Measurements from ENCODE around the gene CCDC33. TPM values are rescaled to one million over a fixed set of nuclear protein-coding genes. Genes with fewer than 3 reads are reported as not detected.

The CCDC33 gene
- total RNA-seq, 1 experiment from 2014 or later: not detected

DNA sequence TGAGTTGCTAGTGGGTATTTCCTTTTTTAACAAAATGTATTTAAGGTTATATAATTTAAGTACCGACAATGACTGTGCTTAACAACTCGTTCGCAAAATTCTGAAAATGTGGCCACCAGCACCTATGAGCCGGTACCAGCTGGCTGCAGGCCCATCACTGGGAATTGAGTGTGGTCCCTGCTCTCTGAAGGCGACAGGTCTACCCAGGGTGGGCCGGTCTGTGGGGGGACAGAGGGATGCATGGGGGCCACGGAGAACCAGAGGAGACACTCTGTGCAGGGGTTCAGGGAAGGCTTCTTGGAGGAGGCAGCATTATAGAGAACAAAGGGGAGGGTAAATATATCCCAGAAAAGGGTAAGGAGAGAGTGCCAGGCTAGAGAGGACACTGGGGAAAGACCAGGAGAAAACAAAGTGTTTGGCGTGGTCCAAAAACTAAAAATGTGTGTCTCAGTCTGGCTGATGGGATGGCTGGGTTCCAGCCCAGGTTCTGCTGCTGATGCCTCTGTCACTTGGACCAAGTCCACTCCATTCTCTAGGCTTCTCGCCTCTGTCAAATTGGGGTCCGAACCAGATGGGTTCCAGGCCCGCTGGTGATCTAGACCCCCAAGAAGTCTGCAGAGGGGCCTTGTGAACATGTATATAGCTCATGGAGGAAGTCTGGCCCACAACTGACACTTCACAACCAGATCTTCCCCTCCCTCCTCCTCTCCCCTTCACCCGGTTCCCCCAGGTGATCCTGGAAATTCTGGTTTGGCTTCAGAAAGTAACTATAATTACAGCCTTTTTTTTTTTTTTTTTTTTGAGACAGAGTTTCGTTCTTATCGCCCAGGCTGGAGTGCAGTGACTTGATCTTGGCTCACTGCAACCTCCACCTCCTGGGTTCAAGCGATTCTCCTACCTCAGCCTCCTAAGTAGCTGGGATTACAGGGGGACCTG, 142.0 kb downstream of the CCDC33 start:
- POLR2A ChIA-PET: interaction anchor here (0.6 kb wide), 1 partner anchor 89 kb away, joined by 9 read pairs; no protein-coding TSS in a partner anchor
- DNase-seq (ENCODE audit: low read depth, low spot score) (no peak), ATAC-seq (no peak)
- CTCF ChIA-PET: interaction anchor here (0.7 kb wide), 1 partner anchor 69 kb away, joined by 8 read pairs; no protein-coding TSS in a partner anchor
- Histone ChIP-seq H3K36me3 (ENCODE audit: control insufficient read depth, insufficient read depth, low read length) (no peaks in the 10 kb centered on the region), H3K4me1 (ENCODE audit: control insufficient read depth, insufficient read depth, low read length) (peaks cover 16% of the 10 kb centered on the region), H3K4me3 (ENCODE audit: low read depth in 2 of 2, low read length in 2 of 2) (no peak overlapping the region), H3K27me3 (ENCODE audit: control insufficient read depth, insufficient read depth, low read length) (no peaks in the 10 kb centered on the region), H3K9me3 (ENCODE audit: control insufficient read depth, insufficient read depth, low read depth, low read length) (no peaks in the 10 kb centered on the region), H3K27ac (ENCODE audit: low read length) (no peak overlapping the region)
- in situ Hi-C loops (cut with HindIII; ENCODE audit: low pct_unique_long_range_greater_than_20kb, low sequenced_read_pairs) (loop anchor here (10.0 kb wide), 1 partner anchor 117 kb away; no protein-coding TSS in a partner anchor), intact Hi-C loops (cut with micrococcal nuclease; ENCODE audit: unreplicated experiment) (no loop called here)
- TF ChIP-seq TCF7L2 (IDR thresholded peaks at IDR 0.05; ENCODE audit: low read depth, low read length) (no peak), REST (IDR thresholded peaks at IDR 0.05; ENCODE audit: insufficient read depth in 1 of 2, low read depth in 2 of 2, low read length in 1 of 2) (no peak), SIN3A (IDR thresholded peaks at IDR 0.05; ENCODE audit: borderline replicate concordance, insufficient read depth, low read depth, low read length) (no peak), POLR2AphosphoS5 (IDR thresholded peaks at IDR 0.05; ENCODE audit: low read depth, low read length) (no peak)
- TF ChIP-seq, protein P1, sequence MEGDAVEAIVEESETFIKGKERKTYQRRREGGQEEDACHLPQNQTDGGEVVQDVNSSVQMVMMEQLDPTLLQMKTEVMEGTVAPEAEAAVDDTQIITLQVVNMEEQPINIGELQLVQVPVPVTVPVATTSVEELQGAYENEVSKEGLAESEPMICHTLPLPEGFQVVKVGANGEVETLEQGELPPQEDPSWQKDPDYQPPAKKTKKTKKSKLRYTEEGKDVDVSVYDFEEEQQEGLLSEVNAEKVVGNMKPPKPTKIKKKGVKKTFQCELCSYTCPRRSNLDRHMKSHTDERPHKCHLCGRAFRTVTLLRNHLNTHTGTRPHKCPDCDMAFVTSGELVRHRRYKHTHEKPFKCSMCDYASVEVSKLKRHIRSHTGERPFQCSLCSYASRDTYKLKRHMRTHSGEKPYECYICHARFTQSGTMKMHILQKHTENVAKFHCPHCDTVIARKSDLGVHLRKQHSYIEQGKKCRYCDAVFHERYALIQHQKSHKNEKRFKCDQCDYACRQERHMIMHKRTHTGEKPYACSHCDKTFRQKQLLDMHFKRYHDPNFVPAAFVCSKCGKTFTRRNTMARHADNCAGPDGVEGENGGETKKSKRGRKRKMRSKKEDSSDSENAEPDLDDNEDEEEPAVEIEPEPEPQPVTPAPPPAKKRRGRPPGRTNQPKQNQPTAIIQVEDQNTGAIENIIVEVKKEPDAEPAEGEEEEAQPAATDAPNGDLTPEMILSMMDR (IDR thresholded peaks at IDR 0.05): no peak
- no TSS peak for BruUV-seq (replicated peaks)

DNA sequence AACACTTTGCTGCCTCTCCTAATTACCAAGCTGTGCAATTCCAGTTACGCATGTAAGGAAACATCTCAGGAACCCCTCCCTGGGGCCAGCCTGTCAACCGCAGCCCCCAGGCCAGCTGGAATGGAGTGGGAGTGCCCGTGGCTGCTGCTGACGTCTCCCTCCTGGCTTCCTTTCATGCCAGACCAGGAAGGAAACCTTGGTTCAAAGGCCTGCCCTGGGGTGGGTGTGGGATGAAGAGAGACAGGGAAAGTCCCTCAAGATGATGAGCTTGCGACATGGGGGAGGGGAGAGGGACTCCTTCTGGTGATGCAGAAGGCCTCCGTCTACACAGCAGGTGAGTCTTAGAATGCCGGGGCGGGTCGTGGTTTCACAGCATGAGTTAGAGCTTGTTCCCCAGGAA, 142.7 kb downstream of the CCDC33 start:
- TF ChIP-seq REST (IDR thresholded peaks at IDR 0.05; ENCODE audit: insufficient read depth in 1 of 2, low read depth in 2 of 2, low read length in 1 of 2) (no peak), TCF7L2 (IDR thresholded peaks at IDR 0.05; ENCODE audit: low read depth, low read length) (no peak), SIN3A (IDR thresholded peaks at IDR 0.05; ENCODE audit: borderline replicate concordance, insufficient read depth, low read depth, low read length) (no peak), POLR2AphosphoS5 (IDR thresholded peaks at IDR 0.05; ENCODE audit: low read depth, low read length) (no peak)
- TF ChIP-seq, protein P1 (IDR thresholded peaks at IDR 0.05): no peak
- POLR2A ChIA-PET: interaction anchor here (0.6 kb wide), 1 partner anchor 89 kb away, joined by 9 read pairs; no protein-coding TSS in a partner anchor
- no peaks in the 10 kb centered on the region for H3K9me3 ChIP-seq (ENCODE audit: control insufficient read depth, insufficient read depth, low read depth, low read length)
- ATAC-seq (no peak), DNase-seq (ENCODE audit: low read depth, low spot score) (no peak)
- CTCF ChIA-PET: interaction anchor here (1.0 to 1.2 kb wide), 2 partner anchors 59 to 82 kb away, joined by 3 to 5 read pairs; partner anchors contain the start of gene UBL7
- H3K4me1 ChIP-seq (ENCODE audit: control insufficient read depth, insufficient read depth, low read length): peaks cover 20% of the 10 kb centered on the region
- in situ Hi-C loops (cut with HindIII; ENCODE audit: low pct_unique_long_range_greater_than_20kb, low sequenced_read_pairs) (loop anchor here (10.0 kb wide), 1 partner anchor 116 kb away; no protein-coding TSS in a partner anchor), intact Hi-C loops (cut with micrococcal nuclease; ENCODE audit: unreplicated experiment) (no loop called here)
- H3K36me3 ChIP-seq (ENCODE audit: control insufficient read depth, insufficient read depth, low read length): no peaks in the 10 kb centered on the region
- H3K27ac ChIP-seq (ENCODE audit: low read length): no peak overlapping the region
- H3K4me3 ChIP-seq (ENCODE audit: low read depth in 2 of 2, low read length in 2 of 2): no peak overlapping the region
- BruUV-seq (replicated peaks): no TSS peak
- no peaks in the 10 kb centered on the region for H3K27me3 ChIP-seq (ENCODE audit: control insufficient read depth, insufficient read depth, low read length)

All from Panc1 (cell line).